HEK293T (cell line): Measurements from ENCODE around the gene LRRK1.

ENCODE experiments used
- BHLHE40 ChIP-seq: fragments of 450-650 bp; IDR thresholded peaks from 2 replicates; pipeline ENCODE4 v1.6.1; 2016; ENCODE audit warnings: mild to moderate bottlenecking, moderate library complexity, borderline replicate concordance
- CTBP1 ChIP-seq: fragments of 450-650 bp; IDR thresholded peaks from 2 replicates; pipeline ENCODE4 v1.6.1; 2016; ENCODE audit warnings: borderline replicate concordance
- ELF4 ChIP-seq: fragments of 450-650 bp; IDR thresholded peaks from 2 replicates; pipeline ENCODE4 v1.6.1; 2017; ENCODE audit warnings: antibody characterized with exemption
- FOXA1 ChIP-seq: fragments of 450-650 bp; IDR thresholded peaks from 2 replicates; pipeline ENCODE4 v1.6.1; 2016; ENCODE audit warnings: mild to moderate bottlenecking
- FOXK2 ChIP-seq: fragments of 450-650 bp; IDR thresholded peaks from 2 replicates; pipeline ENCODE4 v1.6.1; 2016; ENCODE audit warnings: mild to moderate bottlenecking
- FOXM1 ChIP-seq: fragments of 450-650 bp; IDR thresholded peaks from 2 replicates; pipeline ENCODE4 v1.6.1; 2017; ENCODE audit warnings: mild to moderate bottlenecking, borderline replicate concordance
- HDGF ChIP-seq: fragments of 450-650 bp; IDR thresholded peaks from 2 replicates; pipeline ENCODE4 v1.6.1; 2017; ENCODE audit warnings: antibody characterized with exemption, borderline replicate concordance
- L3MBTL2 ChIP-seq: fragments of 450-650 bp; conservative IDR thresholded peaks from 2 replicates; pipeline ENCODE4 v1.6.1; 2016; ENCODE audit warnings: mild to moderate bottlenecking
- NFRKB ChIP-seq: fragments of 450-650 bp; IDR thresholded peaks from 2 replicates; pipeline ENCODE4 v1.6.1; 2016; ENCODE audit warnings: mild to moderate bottlenecking, moderate library complexity
- SP1 ChIP-seq: fragments of 450-650 bp; IDR thresholded peaks from 2 replicates; pipeline ENCODE4 v1.6.1; 2017
- SUZ12 ChIP-seq: fragments of 450-650 bp; IDR thresholded peaks from 2 replicates; pipeline ENCODE4 v1.6.1; 2016; ENCODE audit warnings: mild to moderate bottlenecking
- TARDBP ChIP-seq: fragments of 450-650 bp; IDR thresholded peaks from 2 replicates; pipeline ENCODE4 v1.6.1; 2016
- ZNF384 ChIP-seq: fragments of 450-650 bp; IDR thresholded peaks from 2 replicates; pipeline ENCODE4 v1.6.1; 2016
- TF ChIP-seq, protein P1 (sequence below): fragments of 450-650 bp; IDR thresholded peaks from 2 replicates; pipeline ENCODE4 v1.6.1; 2016

DNA sequence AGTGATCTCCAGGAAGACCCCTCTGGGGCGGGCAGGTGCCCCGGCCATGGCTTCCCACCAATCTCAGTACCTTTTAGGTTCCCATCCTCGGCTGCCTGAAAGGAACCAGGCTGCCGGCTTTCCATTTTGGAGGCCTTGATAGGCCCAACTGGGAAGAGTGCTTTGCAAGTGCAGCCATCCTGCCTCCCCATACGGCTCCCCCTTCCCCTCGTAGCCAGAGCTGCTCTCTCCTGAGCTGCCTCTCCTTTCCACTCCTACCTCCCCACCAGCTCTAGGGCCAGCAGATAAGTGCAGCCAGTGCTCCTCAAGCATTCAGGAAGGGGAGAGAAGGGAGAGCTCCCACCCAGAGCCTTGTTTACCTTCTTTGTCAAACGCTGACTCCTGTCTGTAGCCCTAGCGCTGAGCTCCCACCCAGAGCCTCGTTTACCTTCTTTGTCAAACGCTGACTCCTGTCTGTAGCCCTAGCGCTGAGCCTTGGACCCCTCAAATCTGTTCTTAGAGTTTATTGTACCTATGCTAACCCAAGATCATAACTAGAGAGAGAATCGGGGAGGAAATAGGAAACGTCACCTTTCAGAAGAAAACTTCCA is 133.0 kb downstream of the LRRK1 start:
- TF ChIP-seq SP1 (no peak), BHLHE40 (no peak), SUZ12 (no peak), L3MBTL2 (no peak), NFRKB (no peak), ZNF384 (no peak), TARDBP (no peak), FOXA1 (no peak), HDGF (no peak), CTBP1 (no peak), FOXK2 (no peak), ELF4 (no peak), FOXM1 (no peak)
- TF ChIP-seq, protein P1, sequence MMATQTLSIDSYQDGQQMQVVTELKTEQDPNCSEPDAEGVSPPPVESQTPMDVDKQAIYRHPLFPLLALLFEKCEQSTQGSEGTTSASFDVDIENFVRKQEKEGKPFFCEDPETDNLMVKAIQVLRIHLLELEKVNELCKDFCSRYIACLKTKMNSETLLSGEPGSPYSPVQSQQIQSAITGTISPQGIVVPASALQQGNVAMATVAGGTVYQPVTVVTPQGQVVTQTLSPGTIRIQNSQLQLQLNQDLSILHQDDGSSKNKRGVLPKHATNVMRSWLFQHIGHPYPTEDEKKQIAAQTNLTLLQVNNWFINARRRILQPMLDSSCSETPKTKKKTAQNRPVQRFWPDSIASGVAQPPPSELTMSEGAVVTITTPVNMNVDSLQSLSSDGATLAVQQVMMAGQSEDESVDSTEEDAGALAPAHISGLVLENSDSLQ = no peak
